CD14-positive monocyte (primary cell): Measurements from ENCODE around the gene PDE8B. TPM values are rescaled to one million over a fixed set of nuclear protein-coding genes. Genes with fewer than 3 reads are reported as not detected.

Experiments
- DNase-seq, 3 donors: peaks; one replicate each; pipeline ENCODE4 v3.0.0-alpha.2; 2011 to 2022
- H2AFZ ChIP-seq: 2 replicates; pipeline ENCODE4 v1.6.0; 2012; ENCODE audit warnings: mild to moderate bottlenecking, low read depth, low read length, inconsistent platforms; ENCODE audit not compliant: insufficient read depth, poor library complexity, severe bottlenecking
- H3K27ac ChIP-seq, 2 donors: 1 replicate in 1 of 2; 2 replicates in 1 of 2; pipeline ENCODE4 v1.5.1; 2012 to 2013; ENCODE audit warnings: low read length in 2 of 2, control low read depth in 1 of 2, inconsistent platforms in 1 of 2, low read depth in 1 of 2, mild to moderate bottlenecking in 1 of 2
- H3K27me3 ChIP-seq, 2 donors: one replicate each; pipeline versions ENCODE4 v1.6.0 to v1.6.1; 2011 to 2013; ENCODE audit warnings: low read length in 2 of 2; ENCODE audit not compliant: control insufficient read depth in 2 of 2, insufficient read depth in 2 of 2
- H3K36me3 ChIP-seq, 2 donors: replicated peaks in 1 of 2; 1 replicate in 1 of 2; 2 replicates in 1 of 2; pipeline versions ENCODE4 v1.5.1 to v1.6.1; 2012 to 2013; ENCODE audit warnings: low read length in 2 of 2, control low read depth in 1 of 2, inconsistent platforms in 1 of 2, mild to moderate bottlenecking in 1 of 2; ENCODE audit not compliant: insufficient read depth in 2 of 2, control insufficient read depth in 1 of 2
- H3K4me1 ChIP-seq, 2 donors: 1 replicate in 1 of 2; 2 replicates in 1 of 2; pipeline versions ENCODE4 v1.5.1 to v1.6.1; 2012 to 2013; ENCODE audit warnings: low read length in 2 of 2, control low read depth in 1 of 2, inconsistent platforms in 1 of 2, mild to moderate bottlenecking in 1 of 2, moderate library complexity in 1 of 2; ENCODE audit not compliant: insufficient read depth in 2 of 2, control insufficient read depth in 1 of 2
- H3K4me2 ChIP-seq: replicated peaks from 2 replicates; pipeline ENCODE3; 2012; ENCODE audit warnings: low read length, moderate library complexity, mild to moderate bottlenecking; ENCODE audit not compliant: poor library complexity, severe bottlenecking; ENCODE audit errors: extremely low read depth
- H3K4me3 ChIP-seq, 3 experiments: fragments of 200-600 bp in 1 of 3; sonication (generic) in 1 of 3; replicated peaks in 1 of 3; 1 replicate in 2 of 3; 2 replicates in 1 of 3; pipeline ENCODE4 v1.5.1; 2011 to 2013; ENCODE audit warnings: low read length in 3 of 3, mild to moderate bottlenecking in 3 of 3, control low read depth in 2 of 3, low read depth in 2 of 3, inconsistent platforms in 1 of 3, moderate library complexity in 1 of 3
- H3K79me2 ChIP-seq: 2 replicates; pipeline ENCODE4 v1.6.0; 2012; ENCODE audit warnings: mild to moderate bottlenecking, control low read depth, inconsistent platforms, low read length, moderate library complexity; ENCODE audit not compliant: insufficient read depth
- H3K9ac ChIP-seq: 2 replicates; pipeline ENCODE4 v1.6.0; 2017; ENCODE audit warnings: low read length, mild to moderate bottlenecking; ENCODE audit not compliant: insufficient read depth, poor library complexity, severe bottlenecking
- H3K9me3 ChIP-seq, 2 donors: replicated peaks in 1 of 2; 1 replicate in 1 of 2; 2 replicates in 1 of 2; pipeline versions ENCODE4 v1.5.1 to v1.6.1; 2012 to 2013; ENCODE audit warnings: low read length in 2 of 2, control low read depth in 1 of 2; ENCODE audit not compliant: control insufficient read depth in 1 of 2, insufficient read depth in 1 of 2
- H4K20me1 ChIP-seq: 2 replicates; pipeline ENCODE4 v1.6.0; 2012; ENCODE audit warnings: mild to moderate bottlenecking, low read length, control low read depth, moderate library complexity; ENCODE audit not compliant: insufficient read depth
- H3K27ac Mint-ChIP-seq, 7 donors: one replicate each; pipeline ENCODE4 v1.8.0; 2020; ENCODE audit warnings: mild to moderate bottlenecking in 7 of 7, mixed read lengths in 7 of 7, moderate library complexity in 6 of 7, inconsistent platforms in 2 of 7
- H3K27me3 Mint-ChIP-seq, 3 donors: one replicate each; pipeline ENCODE4 v1.8.0; 2021 to 2022; ENCODE audit warnings: low read depth in 3 of 3, mild to moderate bottlenecking in 3 of 3, mixed read lengths in 3 of 3, moderate library complexity in 3 of 3, inconsistent platforms in 1 of 3
- H3K36me3 Mint-ChIP-seq, 2 donors: one replicate each; pipeline ENCODE4 v1.8.0; 2020; ENCODE audit warnings: mixed read lengths in 2 of 2, inconsistent platforms in 1 of 2, mild to moderate bottlenecking in 1 of 2
- H3K4me1 Mint-ChIP-seq: one replicate; pipeline ENCODE4 v1.8.0; 2020; ENCODE audit warnings: mild to moderate bottlenecking, mixed read lengths
- H3K4me3 Mint-ChIP-seq, 2 donors: one replicate each; pipeline ENCODE4 v1.8.0; 2020; ENCODE audit warnings: mild to moderate bottlenecking in 2 of 2, mixed read lengths in 2 of 2, moderate library complexity in 1 of 2
- H3K9me3 Mint-ChIP-seq, 7 donors: one replicate each; pipeline ENCODE4 v1.8.0; 2020 to 2022; ENCODE audit warnings: mixed read lengths in 7 of 7, mild to moderate bottlenecking in 6 of 7, moderate library complexity in 6 of 7, inconsistent platforms in 2 of 7
- WGBS: methylation state at CpG from one replicate; pipeline ENCODE4 v1.1.5; 2013; ENCODE audit warnings: missing lambda C conversion rate; ENCODE audit not compliant: insufficient coverage; 5-methylcytosine and 5-hydroxymethylcytosine counted together
- intact Hi-C, 2 donors: fragments of 100-400 bp; cut with micrococcal nuclease; formaldehyde crosslinking; loops; one replicate each; pipeline versions ENCODE4 v1.15.0 to v1.15.1; 2023
- polyA plus RNA-seq, 3 donors: library from polyadenylated mRNA; depleted of rRNA in 1 of 3; unstranded in 2 of 3; stranded (reverse) in 1 of 3; fragments of 300-500 nt in 2 of 3; fragments of >200 nt in 1 of 3; fragmentation: Illumina TruSeq in 2 of 3; gene quantifications; 1 replicate in 2 of 3; 2 replicates in 1 of 3; pipeline ENCODE4 v1.2.3, GENCODE V29; 2012 to 2021
- TF ChIP-seq, protein P1 (sequence below): fragments of 200-600 bp; IDR thresholded peaks from one replicate; pipeline ENCODE4 v1.8.0; 2022; ENCODE audit warnings: antibody characterized with exemption, mild to moderate bottlenecking

PDE8B gene
- polyA plus RNA-seq, 3 donors = 0.11 to 0.61 (median 0.29) TPM

DNA sequence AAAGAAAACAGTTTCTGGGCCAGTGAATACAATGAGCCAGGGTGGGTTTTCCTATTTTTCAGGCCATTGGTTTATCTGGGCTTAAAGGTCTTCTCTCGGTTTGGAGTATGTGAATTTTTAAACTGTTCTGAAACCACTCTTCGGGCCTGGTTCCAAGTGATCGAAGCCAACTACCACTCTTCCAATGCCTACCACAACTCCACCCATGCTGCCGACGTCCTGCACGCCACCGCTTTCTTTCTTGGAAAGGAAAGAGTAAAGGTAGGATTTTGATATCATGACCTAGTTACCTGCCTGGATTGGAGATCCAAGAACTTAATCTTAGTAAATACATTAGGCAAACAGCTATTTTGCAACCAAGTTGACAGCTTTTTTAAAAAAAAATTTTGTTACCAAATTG is 202.6 kb downstream of the PDE8B start:
- no peaks in the 10 kb centered on the region for H3K27me3 ChIP-seq
- H4K20me1 ChIP-seq = no peaks in the 10 kb centered on the region
- H3K79me2 ChIP-seq = no peaks in the 10 kb centered on the region
- WGBS = no CpG with 5 or more reads among the region's 7 CpGs
- Mint-ChIP-seq H3K27me3 (peaks cover 0 to 2% (median 2%) of the 10 kb centered on the region in 3 donors), H3K4me1 (no peaks in the 10 kb centered on the region), H3K4me3 (no peak overlapping the region), H3K36me3 (no peaks in the 10 kb centered on the region), H3K27ac (no peak overlapping the region), H3K9me3 (no peaks in the 10 kb centered on the region)
- no peaks in the 10 kb centered on the region for H3K36me3 ChIP-seq
- H3K4me2 ChIP-seq = no peak overlapping the region
- intact Hi-C loops = no loop called here
- TF ChIP-seq, protein P1, sequence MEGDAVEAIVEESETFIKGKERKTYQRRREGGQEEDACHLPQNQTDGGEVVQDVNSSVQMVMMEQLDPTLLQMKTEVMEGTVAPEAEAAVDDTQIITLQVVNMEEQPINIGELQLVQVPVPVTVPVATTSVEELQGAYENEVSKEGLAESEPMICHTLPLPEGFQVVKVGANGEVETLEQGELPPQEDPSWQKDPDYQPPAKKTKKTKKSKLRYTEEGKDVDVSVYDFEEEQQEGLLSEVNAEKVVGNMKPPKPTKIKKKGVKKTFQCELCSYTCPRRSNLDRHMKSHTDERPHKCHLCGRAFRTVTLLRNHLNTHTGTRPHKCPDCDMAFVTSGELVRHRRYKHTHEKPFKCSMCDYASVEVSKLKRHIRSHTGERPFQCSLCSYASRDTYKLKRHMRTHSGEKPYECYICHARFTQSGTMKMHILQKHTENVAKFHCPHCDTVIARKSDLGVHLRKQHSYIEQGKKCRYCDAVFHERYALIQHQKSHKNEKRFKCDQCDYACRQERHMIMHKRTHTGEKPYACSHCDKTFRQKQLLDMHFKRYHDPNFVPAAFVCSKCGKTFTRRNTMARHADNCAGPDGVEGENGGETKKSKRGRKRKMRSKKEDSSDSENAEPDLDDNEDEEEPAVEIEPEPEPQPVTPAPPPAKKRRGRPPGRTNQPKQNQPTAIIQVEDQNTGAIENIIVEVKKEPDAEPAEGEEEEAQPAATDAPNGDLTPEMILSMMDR = no peak
- no peak overlapping the region for H3K9ac ChIP-seq
- H3K9me3 ChIP-seq = no peaks in the 10 kb centered on the region
- H3K27ac ChIP-seq = no peak overlapping the region
- no peak for DNase-seq
- H3K4me3 ChIP-seq = no peak overlapping the region
- peaks cover 0 to 3% of the 10 kb centered on the region in 2 donors for H3K4me1 ChIP-seq
- no peak overlapping the region for H2AFZ ChIP-seq

DNA sequence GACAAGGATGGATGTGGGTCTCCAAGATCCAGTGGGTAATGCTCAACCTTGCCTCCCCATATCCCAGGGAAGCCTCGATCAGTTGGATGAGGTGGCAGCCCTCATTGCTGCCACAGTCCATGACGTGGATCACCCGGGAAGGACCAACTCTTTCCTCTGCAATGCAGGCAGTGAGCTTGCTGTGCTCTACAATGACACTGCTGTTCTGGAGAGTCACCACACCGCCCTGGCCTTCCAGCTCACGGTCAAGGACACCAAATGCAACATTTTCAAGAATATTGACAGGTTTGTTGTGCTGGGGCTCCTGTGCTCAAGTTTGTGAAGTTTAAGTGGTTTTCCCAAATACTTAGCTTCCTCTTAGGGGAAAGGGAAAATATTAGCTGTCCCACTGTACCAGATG is 207.7 kb downstream of the PDE8B start:
- Mint-ChIP-seq H3K9me3 (no peaks in the 10 kb centered on the region), H3K4me3 (no peak overlapping the region), H3K36me3 (no peaks in the 10 kb centered on the region), H3K27me3 (peaks cover 0 to 3% (median 3%) of the 10 kb centered on the region in 3 donors), H3K4me1 (no peaks in the 10 kb centered on the region), H3K27ac (no peak overlapping the region)
- TF ChIP-seq, protein P1 = no peak
- DNase-seq = no peak
- Histone ChIP-seq H3K79me2 (no peaks in the 10 kb centered on the region), H3K4me1 (no peaks in the 10 kb centered on the region), H3K9me3 (no peaks in the 10 kb centered on the region), H3K36me3 (no peaks in the 10 kb centered on the region), H3K4me3 (no peak overlapping the region), H4K20me1 (no peaks in the 10 kb centered on the region), H3K27me3 (no peaks in the 10 kb centered on the region), H2AFZ (no peak overlapping the region), H3K4me2 (no peak overlapping the region), H3K27ac (no peak overlapping the region), H3K9ac (no peak overlapping the region)
- 92% methylated on average over 2 of the region's 5 CpGs for WGBS
- intact Hi-C loops = no loop called here
